Measurements from ENCODE around the gene TMEM219. TPM values are rescaled to one million over a fixed set of nuclear protein-coding genes. Genes with fewer than 3 reads are reported as not detected.

TMEM219 gene
- total and polyA plus RNA-seq, 5 donors = 79.7 to 97.4 (median 82.9) TPM

DNA sequence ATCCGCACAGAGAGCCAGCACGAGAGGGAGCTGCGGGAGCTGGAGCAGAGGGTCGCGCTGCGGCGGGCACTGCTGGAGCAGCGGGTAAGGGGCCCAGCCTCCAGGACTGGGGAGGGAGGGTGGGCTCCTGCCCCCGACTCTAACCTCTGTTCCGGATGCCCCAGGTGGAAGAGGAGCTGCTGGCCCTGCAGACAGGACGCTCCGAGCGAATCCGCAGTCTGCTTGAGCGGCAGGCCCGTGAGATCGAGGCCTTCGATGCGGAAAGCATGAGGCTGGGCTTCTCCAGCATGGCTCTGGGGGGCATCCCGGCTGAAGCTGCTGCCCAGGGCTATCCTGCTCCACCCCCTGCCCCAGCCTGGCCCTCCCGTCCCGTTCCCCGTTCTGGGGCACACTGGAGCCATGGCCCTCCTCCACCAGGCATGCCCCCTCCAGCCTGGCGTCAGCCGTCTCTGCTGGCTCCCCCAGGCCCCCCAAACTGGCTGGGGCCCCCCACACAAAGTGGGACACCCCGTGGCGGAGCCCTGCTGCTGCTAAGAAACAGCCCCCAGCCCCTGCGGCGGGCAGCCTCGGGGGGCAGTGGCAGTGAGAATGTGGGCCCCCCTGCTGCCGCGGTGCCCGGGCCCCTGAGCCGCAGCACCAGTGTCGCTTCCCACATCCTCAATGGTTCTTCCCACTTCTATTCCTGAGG, 29.1 kb downstream of the TMEM219 start:
- H3K9me3 ChIP-seq (ENCODE audit: control insufficient read depth, low read length) = no peaks in the 10 kb centered on the region
- WGBS = 91% methylated on average over 35 of the region's 35 CpGs
- DNase-seq (peak in 2 of 3 donors; percentile 46 to 56), ATAC-seq (no peak)
- H3K4me3 ChIP-seq (ENCODE audit: low read length) = no peak overlapping the region
- H3K27ac ChIP-seq (ENCODE audit: low read length) = no peak overlapping the region
- H3K4me1 ChIP-seq (ENCODE audit: control insufficient read depth, insufficient read depth, low read length) = peaks cover 4% of the 10 kb centered on the region
- no peaks in the 10 kb centered on the region for H3K27me3 ChIP-seq (ENCODE audit: control insufficient read depth, insufficient read depth)
- intact Hi-C loops (cut with DNase I) = loop anchor here in 1 of 4 donors (10.0 kb wide), 2 partner anchors 126 to 176 kb away; partner anchors contain the start of genes CDIPT, PAGR1 and PRRT2

DNA sequence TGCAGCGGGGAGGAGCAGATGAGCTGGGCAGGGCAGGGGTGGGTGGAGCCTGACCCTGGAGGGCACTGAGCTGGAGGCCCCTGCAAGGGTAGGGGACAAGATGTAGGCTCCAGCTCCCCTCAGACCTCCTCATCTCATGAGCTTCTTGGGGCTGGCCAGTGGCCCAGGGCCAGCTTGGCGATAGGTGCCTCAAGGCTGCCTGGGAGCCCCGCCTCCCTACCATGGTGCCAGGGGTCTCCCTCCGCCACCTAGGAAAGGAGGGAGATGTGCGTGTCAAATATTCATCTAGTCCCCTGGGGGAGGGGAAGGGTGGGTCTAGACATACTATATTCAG, 29.7 kb downstream of the TMEM219 start:
- peak in 2 of 3 donors; percentile 47 to 56 for DNase-seq
- H3K9me3 ChIP-seq (ENCODE audit: control insufficient read depth, low read length) = no peaks in the 10 kb centered on the region
- no peak overlapping the region for H3K27ac ChIP-seq (ENCODE audit: low read length)
- WGBS = 71% methylated on average over 5 of the region's 5 CpGs
- no peak for ATAC-seq
- H3K4me1 ChIP-seq (ENCODE audit: control insufficient read depth, insufficient read depth, low read length) = peaks cover 4% of the 10 kb centered on the region
- H3K4me3 ChIP-seq (ENCODE audit: low read length) = no peak overlapping the region
- intact Hi-C loops (cut with DNase I) = loop anchor here in 1 of 4 donors (10.0 kb wide), 2 partner anchors 127 to 177 kb away; partner anchors contain the start of genes CDIPT, PAGR1 and PRRT2
- H3K27me3 ChIP-seq (ENCODE audit: control insufficient read depth, insufficient read depth) = no peaks in the 10 kb centered on the region

DNA sequence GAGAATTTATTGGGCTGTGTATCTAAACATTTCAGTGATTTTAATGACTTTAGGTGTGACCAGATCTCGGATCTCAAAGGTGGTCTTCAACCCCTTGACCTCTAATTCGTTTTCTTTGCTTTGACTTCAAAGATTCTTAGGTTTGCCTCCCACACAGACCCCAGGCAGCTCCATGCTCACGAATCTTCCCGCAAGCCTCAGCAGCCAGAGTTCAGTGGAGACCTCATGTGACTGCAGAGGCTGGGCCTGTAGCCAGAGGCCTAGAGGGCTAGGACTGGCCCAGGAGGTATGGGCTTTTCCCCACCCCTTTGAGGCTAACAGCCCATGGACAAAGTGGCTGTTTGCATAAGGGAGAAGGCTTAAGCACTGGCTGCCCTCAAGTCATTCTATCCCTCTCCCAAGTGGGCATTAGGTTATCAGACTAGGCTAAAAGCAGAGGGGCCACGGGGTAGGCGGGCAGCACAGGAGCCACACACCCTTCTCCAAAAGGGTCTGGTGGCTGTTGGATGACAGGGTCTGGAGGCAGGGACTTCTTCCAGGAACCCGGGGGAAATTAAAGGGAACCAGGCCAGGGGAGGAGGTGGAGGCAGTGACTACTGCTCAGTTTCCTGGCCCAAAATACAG, 30.6 kb downstream of the TMEM219 start:
- DNase-seq (peak in 2 of 3 donors; percentile 30 to 37), ATAC-seq (no peak)
- no peaks in the 10 kb centered on the region for H3K9me3 ChIP-seq (ENCODE audit: control insufficient read depth, low read length)
- H3K4me3 ChIP-seq (ENCODE audit: low read length) = no peak overlapping the region
- no peaks in the 10 kb centered on the region for H3K27me3 ChIP-seq (ENCODE audit: control insufficient read depth, insufficient read depth)
- no peak overlapping the region for H3K27ac ChIP-seq (ENCODE audit: low read length)
- intact Hi-C loops (cut with DNase I) = loop anchor here in 1 of 4 donors (10.0 kb wide), 2 partner anchors 128 to 178 kb away; partner anchors contain the start of genes CDIPT, PAGR1 and PRRT2
- 53% methylated on average over 7 of the region's 7 CpGs for WGBS
- peaks cover 7% of the 10 kb centered on the region for H3K4me1 ChIP-seq (ENCODE audit: control insufficient read depth, insufficient read depth, low read length)

DNA sequence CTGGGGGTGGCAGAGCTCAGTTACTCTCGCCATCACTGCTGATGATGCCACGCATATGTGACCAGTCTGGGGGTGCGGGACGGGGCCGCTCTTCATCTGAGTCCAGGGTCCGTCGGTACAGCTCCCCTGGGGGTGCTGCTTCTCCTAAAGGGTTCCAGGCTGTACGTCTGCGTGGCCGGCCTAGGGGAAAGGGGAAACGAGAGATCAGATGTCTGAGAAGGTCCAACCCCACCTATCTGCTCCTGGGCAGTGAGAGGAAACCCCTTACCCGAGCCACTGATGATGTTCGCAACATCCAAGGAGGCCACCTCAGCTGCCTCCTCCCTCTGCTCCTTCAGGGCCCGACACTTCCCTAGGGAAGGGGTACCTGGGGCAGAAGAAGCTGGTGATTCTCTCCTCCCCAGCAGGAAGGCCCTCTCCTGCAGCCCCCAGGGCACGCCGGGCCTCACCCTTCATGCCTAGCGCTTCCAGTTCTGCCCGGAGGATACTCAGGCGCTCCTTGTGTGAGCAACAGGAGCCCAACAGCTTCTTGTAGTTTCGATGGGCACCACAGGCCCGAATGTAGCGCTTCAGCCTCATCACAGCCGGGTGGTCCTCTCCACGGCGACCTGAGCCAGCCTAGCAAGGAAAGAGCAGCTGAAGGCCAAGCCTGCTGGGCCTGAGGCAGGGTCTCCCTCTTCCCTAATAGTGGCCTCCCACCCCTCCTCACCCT, 31.5 kb downstream of the TMEM219 start:
- WGBS = 82% methylated on average over 25 of the region's 25 CpGs
- Histone ChIP-seq H3K4me3 (ENCODE audit: low read length) (no peak overlapping the region), H3K27me3 (ENCODE audit: control insufficient read depth, insufficient read depth) (no peaks in the 10 kb centered on the region), H3K4me1 (ENCODE audit: control insufficient read depth, insufficient read depth, low read length) (peaks cover 7% of the 10 kb centered on the region), H3K27ac (ENCODE audit: low read length) (no peak overlapping the region), H3K9me3 (ENCODE audit: control insufficient read depth, low read length) (no peaks in the 10 kb centered on the region)
- intact Hi-C loops (cut with DNase I) = loop anchor here in 1 of 4 donors (10.0 kb wide), 2 partner anchors 129 to 179 kb away; partner anchors contain the start of genes CDIPT, PAGR1 and PRRT2
- ATAC-seq = no peak
- peak in 2 of 3 donors; percentile 35 to 41 for DNase-seq

DNA sequence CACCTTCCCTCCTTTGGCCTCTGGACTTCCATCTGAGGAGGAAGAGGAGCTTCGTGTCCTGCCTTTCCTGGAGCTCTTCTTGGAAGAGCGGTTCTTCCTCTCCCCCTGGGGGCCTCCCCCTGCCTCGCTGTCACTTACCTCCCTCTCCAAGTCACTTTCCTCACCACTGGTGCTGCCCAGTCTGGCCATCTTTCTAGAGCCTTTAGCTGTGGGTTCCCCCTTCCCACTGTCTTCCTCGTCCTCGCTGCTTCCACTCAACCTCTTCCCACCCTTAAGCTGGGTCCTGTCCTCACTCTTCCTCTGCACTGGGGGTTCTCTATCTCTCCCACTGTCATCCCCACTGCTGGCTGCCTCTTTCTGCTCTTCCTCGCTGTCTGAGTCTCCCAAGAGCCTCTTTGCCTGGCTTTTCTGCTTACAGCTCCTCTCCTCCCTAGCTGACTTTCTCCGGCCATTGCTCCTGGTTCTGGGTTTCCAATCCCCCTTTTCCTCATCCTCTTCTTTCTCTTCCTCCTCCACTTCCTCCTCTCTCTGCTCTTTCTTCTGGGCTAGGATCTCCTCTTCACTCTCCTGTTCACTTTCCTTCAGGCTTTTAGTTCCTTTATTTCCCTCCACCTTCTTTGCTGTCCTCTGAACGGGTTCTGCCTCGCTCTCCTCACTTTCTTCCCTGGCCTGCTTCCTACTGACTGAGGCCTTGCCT, 32.2 kb downstream of the TMEM219 start:
- DNase-seq (peak in 1 of 3 donors; percentile 28), ATAC-seq (no peak)
- intact Hi-C loops (cut with DNase I) = loop anchor here in 1 of 4 donors (10.0 kb wide), 2 partner anchors 129 to 179 kb away; partner anchors contain the start of genes CDIPT, PAGR1 and PRRT2
- Histone ChIP-seq H3K27me3 (ENCODE audit: control insufficient read depth, insufficient read depth) (no peaks in the 10 kb centered on the region), H3K4me3 (ENCODE audit: low read length) (no peak overlapping the region), H3K27ac (ENCODE audit: low read length) (no peak overlapping the region), H3K9me3 (ENCODE audit: control insufficient read depth, low read length) (no peaks in the 10 kb centered on the region), H3K4me1 (ENCODE audit: control insufficient read depth, insufficient read depth, low read length) (peaks cover 7% of the 10 kb centered on the region)
- WGBS = 77% methylated on average over 9 of the region's 9 CpGs

DNA sequence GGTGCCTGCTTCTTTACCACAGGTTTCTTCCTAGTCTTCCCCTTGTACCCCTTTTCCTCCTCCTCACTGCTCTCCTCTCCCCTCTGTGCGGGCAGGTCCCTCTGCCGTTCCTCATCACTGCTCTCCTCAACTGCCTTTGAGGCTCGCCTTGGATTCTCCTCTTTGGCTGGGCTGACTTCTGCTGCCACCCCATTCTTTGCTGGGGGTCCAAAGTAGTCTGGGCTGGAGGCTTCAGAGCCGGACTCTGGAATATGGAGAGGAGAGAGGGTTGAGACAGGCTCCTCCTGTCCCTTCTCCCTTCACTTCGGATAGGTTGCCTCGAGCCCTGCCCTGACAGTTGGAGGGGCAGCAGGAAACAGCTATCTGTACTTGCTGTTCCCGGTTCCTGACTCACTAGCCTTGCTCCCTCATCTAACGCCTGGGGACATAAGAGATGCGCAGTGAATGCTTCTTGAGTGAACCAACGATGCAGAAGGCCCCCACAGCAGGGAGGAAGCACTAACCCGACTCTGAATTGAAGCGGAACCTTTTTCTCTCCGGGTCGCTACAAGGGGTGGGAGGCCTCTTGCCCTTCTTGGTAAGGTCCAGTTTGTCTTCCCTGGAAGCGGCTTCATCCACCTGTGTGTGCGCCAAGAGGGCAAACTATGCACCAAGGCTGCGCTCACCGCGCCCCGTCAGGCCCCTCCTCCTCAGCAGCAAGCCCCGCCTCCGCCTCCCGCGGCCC, 32.9 kb downstream of the TMEM219 start:
- Histone ChIP-seq H3K4me3 (ENCODE audit: low read length) (peak overlapping the region; percentile 73), H3K27me3 (ENCODE audit: control insufficient read depth, insufficient read depth) (no peaks in the 10 kb centered on the region), H3K4me1 (ENCODE audit: control insufficient read depth, insufficient read depth, low read length) (peaks cover 7% of the 10 kb centered on the region), H3K9me3 (ENCODE audit: control insufficient read depth, low read length) (no peaks in the 10 kb centered on the region), H3K27ac (ENCODE audit: low read length) (peak overlapping the region; percentile 92)
- intact Hi-C loops (cut with DNase I) = loop anchor here in 1 of 4 donors (10.0 kb wide), 2 partner anchors 130 to 180 kb away; partner anchors contain the start of genes CDIPT, PAGR1 and PRRT2
- DNase-seq = peak in 2 of 3 donors; percentile 85
- WGBS = 8% methylated on average over 24 of the region's 24 CpGs
- peak; percentile 48 to 50 for ATAC-seq

DNA sequence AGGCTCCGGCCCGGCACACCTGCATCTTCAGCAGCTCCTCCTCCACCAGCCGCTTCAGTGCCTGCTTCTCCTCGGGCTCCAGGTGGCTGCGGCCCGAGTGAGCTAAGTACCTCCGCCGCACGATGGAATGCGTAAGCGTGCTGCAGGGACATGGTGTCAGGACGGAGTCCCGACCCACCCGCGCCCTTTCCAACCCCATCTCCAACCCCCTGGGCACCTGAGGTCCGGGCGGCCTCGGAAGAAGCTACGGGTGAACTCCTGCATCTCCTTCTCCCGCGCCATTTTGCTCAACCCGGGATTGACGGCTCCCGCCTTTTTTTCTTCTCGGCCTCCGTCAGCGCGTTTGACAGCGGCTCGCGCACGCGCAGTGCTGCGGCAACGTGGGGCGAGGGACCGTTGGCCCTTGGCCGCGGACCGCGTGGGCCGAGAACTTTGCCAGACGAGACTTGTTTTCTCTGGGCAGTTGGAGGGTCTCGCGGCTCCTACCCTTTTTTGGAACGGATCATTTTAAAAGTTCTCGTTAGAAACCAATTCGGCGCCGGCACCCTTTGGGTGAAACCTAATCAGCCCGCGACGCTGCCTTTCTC, 33.5 kb downstream of the TMEM219 start, which contains the start of gene HIRIP3:
Gene HIRIP3, minus strand, starts transcription at position 294 of the 587 bp plus-strand sequence. Its CDS starts 12 bp downstream, at position 282.
- Histone ChIP-seq H3K4me3 (ENCODE audit: low read length) (peak within 1 kb of the TSS; percentile 73), H3K27me3 (ENCODE audit: control insufficient read depth, insufficient read depth) (no peaks in the 10 kb centered on the region), H3K4me1 (ENCODE audit: control insufficient read depth, insufficient read depth, low read length) (peaks cover 7% of the 10 kb centered on the region), H3K27ac (ENCODE audit: low read length) (peak within 1 kb of the TSS; percentile 92), H3K9me3 (ENCODE audit: control insufficient read depth, low read length) (no peaks in the 10 kb centered on the region)
- peak; percentile 78 to 80 for ATAC-seq
- intact Hi-C loops (cut with DNase I) = loop anchor here in 1 of 4 donors (10.0 kb wide), 2 partner anchors 131 to 181 kb away; partner anchors contain the start of genes CDIPT, PAGR1 and PRRT2
- DNase-seq = peak; percentile 91 to 96 (median 96)
- under 1% methylated on average over 53 of the region's 53 CpGs for WGBS

DNA sequence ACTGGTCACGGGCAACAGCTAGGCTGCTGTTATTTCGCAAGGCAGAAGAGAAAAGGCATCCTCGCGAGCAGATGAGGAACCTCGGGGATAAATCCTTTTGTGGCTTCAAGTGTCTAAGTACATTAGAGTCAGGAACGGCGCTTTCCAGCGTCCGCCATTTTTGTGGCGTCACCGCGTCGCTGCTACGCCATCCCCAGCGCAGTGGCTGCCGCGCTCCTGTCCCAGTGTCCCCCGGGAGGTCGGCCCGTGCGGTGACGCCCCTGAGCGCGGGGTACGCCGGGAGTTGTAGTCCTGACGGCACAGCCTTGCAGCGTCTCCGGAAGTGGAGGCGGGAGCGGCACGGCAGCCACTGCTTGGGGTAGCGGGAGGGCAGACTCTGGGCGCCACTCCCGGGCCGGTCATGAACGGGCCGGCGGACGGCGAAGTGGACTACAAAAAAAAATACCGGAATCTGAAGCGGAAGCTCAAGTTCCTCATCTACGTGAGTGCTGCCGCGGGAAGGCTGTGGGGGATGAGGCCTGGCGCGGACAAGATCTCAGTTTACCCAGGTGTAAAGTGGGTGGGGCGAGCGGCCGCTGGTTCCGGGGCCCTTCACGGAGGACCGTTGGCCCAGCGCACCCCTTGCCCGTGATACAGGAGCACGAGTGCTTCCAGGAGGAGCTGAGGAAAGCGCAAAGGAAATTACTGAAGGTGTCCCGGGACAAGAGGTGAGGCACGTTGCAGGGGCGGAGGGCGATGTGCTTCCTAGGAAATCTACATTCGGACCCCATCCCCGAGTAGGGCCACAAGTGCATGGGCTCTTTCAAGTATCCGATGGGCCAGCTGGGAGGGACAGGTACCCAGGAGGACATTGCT, 34.3 kb downstream of the TMEM219 start, which contains the start of gene INO80E:
Gene INO80E, plus strand, starts transcription at position 331 of the 855 bp plus-strand sequence. Its CDS starts 70 bp downstream, at position 401.
- Histone ChIP-seq H3K9me3 (ENCODE audit: control insufficient read depth, low read length) (no peaks in the 10 kb centered on the region), H3K27me3 (ENCODE audit: control insufficient read depth, insufficient read depth) (no peaks in the 10 kb centered on the region), H3K27ac (ENCODE audit: low read length) (peak within 1 kb of the TSS; percentile 92), H3K4me1 (ENCODE audit: control insufficient read depth, insufficient read depth, low read length) (peaks cover 7% of the 10 kb centered on the region), H3K4me3 (ENCODE audit: low read length) (peak within 1 kb of the TSS; percentile 73)
- DNase-seq (peak; percentile 99 to 100 (median 100)), ATAC-seq (peak; percentile 98 to 99)
- intact Hi-C loops (cut with DNase I) = loop anchor here in 1 of 4 donors (10.0 kb wide), 2 partner anchors 131 to 181 kb away; partner anchors contain the start of genes CDIPT, PAGR1 and PRRT2
- under 1% methylated on average over 65 of the region's 65 CpGs for WGBS
